IMR-90 (cell line): ENCODE results near the gene NUMA1. TPM values are rescaled to one million over a fixed set of nuclear protein-coding genes. Genes with fewer than 3 reads are reported as not detected.

Experiments used
- ATAC-seq: fragments of 200-7000 bp; cut with Tn5 transposase; 2 replicates; pipeline ENCODE4 v1.9.1; 2020; ENCODE audit warnings: low read depth, mild to moderate bottlenecking, moderate library complexity
- BruUV-seq: library from RNA; stranded (reverse); fragments of 400-500 nt; replicated peaks from 2 replicates; lab custom pipeline; 2021; lab: Mats Ljungman, UMichigan
- CTCF ChIA-PET: fragments of 300-600 bp; formaldehyde crosslinking; extraction: SDS; loops from one replicate; lab custom pipeline; 2021; ENCODE audit warnings: antibody characterized with exemption; lab: Yijun Ruan, JAX
- POLR2A ChIA-PET: fragments of 300-600 bp; sonication (Branson Sonifier 250); formaldehyde crosslinking; loops from one replicate; lab custom pipeline; 2022; ENCODE audit warnings: antibody characterized with exemption; ENCODE audit not compliant: unreplicated experiment; lab: Charles Lee
- DNase-seq: peaks from one replicate; pipeline ENCODE4 v3.0.0; 2013
- H2AFZ ChIP-seq: replicated peaks from 2 replicates; pipeline ENCODE3; 2013; ENCODE audit warnings: low read length, mild to moderate bottlenecking; ENCODE audit not compliant: poor library complexity
- H2AK5ac ChIP-seq: 2 replicates; pipeline ENCODE4 v1.6.1; 2013; ENCODE audit warnings: low read depth, low read length, inconsistent platforms
- H2AK9ac ChIP-seq: replicated peaks from 2 replicates; pipeline ENCODE3; 2013; ENCODE audit warnings: mild to moderate bottlenecking, low read depth, low read length, moderate library complexity; ENCODE audit not compliant: poor library complexity
- H2BK120ac ChIP-seq: 2 replicates; pipeline ENCODE4 v1.6.1; 2013; ENCODE audit warnings: low read depth, low read length, inconsistent platforms
- H2BK15ac ChIP-seq: 3 replicates; pipeline ENCODE4 v1.6.1; 2013; ENCODE audit warnings: low read depth, low read length, inconsistent platforms
- H2BK20ac ChIP-seq: 2 replicates; pipeline ENCODE4 v1.6.1; 2013; ENCODE audit warnings: low read depth, mild to moderate bottlenecking, inconsistent platforms, low read length, moderate library complexity
- H2BK5ac ChIP-seq: 2 replicates; pipeline ENCODE4 v1.6.1; 2013; ENCODE audit warnings: mild to moderate bottlenecking, low read depth, low read length, inconsistent platforms; ENCODE audit not compliant: poor library complexity, severe bottlenecking
- H3K14ac ChIP-seq: replicated peaks from 2 replicates; pipeline ENCODE4 v1.6.1; 2013; ENCODE audit warnings: low read depth, low read length, inconsistent platforms
- H3K18ac ChIP-seq: 2 replicates; pipeline ENCODE4 v1.6.1; 2013; ENCODE audit warnings: low read depth, low read length, control low read depth
- H3K23ac ChIP-seq: 2 replicates; pipeline ENCODE4 v1.6.1; 2013; ENCODE audit warnings: low read depth, low read length, inconsistent platforms
- H3K27ac ChIP-seq: 2 replicates; pipeline ENCODE4 v1.5.1; 2013; ENCODE audit warnings: mild to moderate bottlenecking, control low read depth, low read length; ENCODE audit not compliant: insufficient read depth
- H3K27me3 ChIP-seq: 2 replicates; pipeline ENCODE4 v1.6.1; 2013; ENCODE audit warnings: low read length; ENCODE audit not compliant: control insufficient read depth, insufficient read depth
- H3K36me3 ChIP-seq: 2 replicates; pipeline ENCODE4 v1.6.1; 2013; ENCODE audit warnings: low read length, mixed read lengths; ENCODE audit not compliant: control insufficient read depth, insufficient read depth
- H3K4ac ChIP-seq: 2 replicates; pipeline ENCODE4 v1.6.1; 2013; ENCODE audit warnings: low read depth, low read length, inconsistent platforms
- H3K4me1 ChIP-seq: 2 replicates; pipeline ENCODE4 v1.6.1; 2013; ENCODE audit warnings: low read length, mixed read lengths; ENCODE audit not compliant: control insufficient read depth, insufficient read depth
- H3K4me2 ChIP-seq: 2 replicates; pipeline ENCODE4 v1.6.1; 2013; ENCODE audit warnings: low read depth, mild to moderate bottlenecking, control low read depth, low read length, moderate library complexity
- H3K4me3 ChIP-seq: 2 replicates; pipeline ENCODE4 v1.5.1; 2013; ENCODE audit warnings: low read depth, mild to moderate bottlenecking, control low read depth, low read length, moderate library complexity; ENCODE audit not compliant: insufficient read depth
- H3K56ac ChIP-seq: 2 replicates; pipeline ENCODE4 v1.6.1; 2013; ENCODE audit warnings: low read length, inconsistent platforms; ENCODE audit not compliant: insufficient read depth; ENCODE audit errors: extremely low read depth
- H3K79me1 ChIP-seq, 2 experiments: 2 replicates each; pipeline ENCODE4 v1.6.1; 2013; ENCODE audit warnings: low read length in 2 of 2, inconsistent platforms in 1 of 2, low read depth in 1 of 2
- H3K9ac ChIP-seq: 2 replicates; pipeline ENCODE4 v1.6.1; 2013; ENCODE audit warnings: low read depth, low read length, control low read depth
- H3K9me1 ChIP-seq: 2 replicates; pipeline ENCODE4 v1.6.1; 2013; ENCODE audit warnings: low read length, inconsistent platforms; ENCODE audit not compliant: insufficient read depth
- H3K9me3 ChIP-seq: 2 replicates; pipeline ENCODE4 v1.6.1; 2013; ENCODE audit warnings: low read length; ENCODE audit not compliant: control insufficient read depth, insufficient read depth
- H4K20me1 ChIP-seq: 2 replicates; pipeline ENCODE4 v1.6.1; 2013; ENCODE audit warnings: low read length, inconsistent platforms; ENCODE audit not compliant: insufficient read depth
- H4K5ac ChIP-seq: 2 replicates; pipeline ENCODE4 v1.6.1; 2013; ENCODE audit warnings: mild to moderate bottlenecking, low read depth, low read length, control low read depth
- H4K8ac ChIP-seq, 2 experiments: 2 replicates each; pipeline ENCODE4 v1.6.1; 2013; ENCODE audit warnings: low read depth in 2 of 2, low read length in 2 of 2, control low read depth in 1 of 2, inconsistent platforms in 1 of 2
- H4K91ac ChIP-seq: 2 replicates; pipeline ENCODE4 v1.6.1; 2013; ENCODE audit warnings: low read depth, low read length, inconsistent platforms; ENCODE audit not compliant: insufficient read depth
- ELK1 ChIP-seq: fragments of 150-350 bp; IDR thresholded peaks from 2 replicates; pipeline ENCODE4 v1.6.1; 2016; ENCODE audit warnings: low read depth, mild to moderate bottlenecking, low read length, moderate library complexity, borderline replicate concordance
- FOS ChIP-seq: fragments of 150-350 bp; IDR thresholded peaks from 2 replicates; pipeline ENCODE4 v1.6.1; 2016; ENCODE audit warnings: low read depth, low read length
- RAD21 ChIP-seq: IDR thresholded peaks from 2 replicates; pipeline ENCODE4 v1.6.1; 2012; ENCODE audit warnings: low read length, improper control_type of control experiment
- RCOR1 ChIP-seq: IDR thresholded peaks from 2 replicates; pipeline ENCODE4 v1.6.1; 2012; ENCODE audit warnings: mild to moderate bottlenecking, low read length, improper control_type of control experiment; ENCODE audit not compliant: insufficient replicate concordance
- RFX5 ChIP-seq: IDR thresholded peaks from 2 replicates; pipeline ENCODE4 v1.8.0; 2012; ENCODE audit warnings: low read depth, mild to moderate bottlenecking, low read length, moderate library complexity
- WGBS, 2 experiments: methylation state at CpG; one replicate each; pipeline versions ENCODE4 v1.1.5 to v1.1.7; 2013; ENCODE audit warnings: missing lambda C conversion rate in 2 of 2; ENCODE audit not compliant: insufficient read length in 1 of 2; ENCODE audit errors: extremely low coverage in 2 of 2; 5-methylcytosine and 5-hydroxymethylcytosine counted together
- dilution Hi-C: fragments of 300-500 bp; cut with HindIII; formaldehyde crosslinking; loops from one replicate; pipeline ENCODE4 v1.14.3; 2018; ENCODE audit warnings: low sequenced_read_pairs; ENCODE audit not compliant: unreplicated experiment
- in situ Hi-C: fragments of 300-500 bp; cut with MboI; formaldehyde crosslinking; loops from 3 replicates; pipeline ENCODE4 v1.14.3; 2019; ENCODE audit warnings: low sequenced_read_pairs, inconsistent platforms, mixed read lengths
- intact Hi-C: fragments of 100-400 bp; cut with micrococcal nuclease; formaldehyde crosslinking; loops from 2 replicates; pipeline ENCODE4 v1.10.0; 2022
- polyA plus RNA-seq, 3 experiments: library from polyadenylated mRNA; depleted of rRNA; stranded (reverse); fragments of >200 nt; gene quantifications; 2 replicates each; pipeline ENCODE4 v1.2.3, GENCODE V29; 2012; ENCODE audit warnings: low replicate concordance in 1 of 3
- total RNA-seq: library from RNA; depleted of rRNA; stranded (reverse); fragments of >200 nt; gene quantifications from 2 replicates; pipeline ENCODE4 v1.2.3, GENCODE V29; 2012

The NUMA1 gene
- total and polyA plus RNA-seq, 2 of the 4 experiments (the other 2 are of a cell fraction): 61.7 to 97.0 TPM

GRCh38 chr11:71998649-71999310 lies 81.6 kb downstream of the NUMA1 start, which contains the start of gene IL18BP (continued):
- TF ChIP-seq RFX5: no peak

- Histone ChIP-seq H4K91ac (no peak overlapping the region), H3K9me3 (no peaks in the 10 kb centered on the region), H3K36me3 (peaks cover 30% of the 10 kb centered on the region), H2AFZ (no peak overlapping the region), H3K9me1 (peaks cover 14% of the 10 kb centered on the region), H3K4me1 (peaks cover 6% of the 10 kb centered on the region), H4K5ac (no peak overlapping the region), H2BK5ac (no peak overlapping the region), H3K27me3 (no peaks in the 10 kb centered on the region), H4K8ac (no peak overlapping the region), H2BK120ac (no peak overlapping the region), H3K9ac (no peak overlapping the region), H2BK15ac (no peak overlapping the region), H3K18ac (no peak overlapping the region), H3K23ac (no peak overlapping the region), H3K4ac (no peak overlapping the region), H3K79me1 (peaks cover 2 to 21% of the 10 kb centered on the region in 2 experiments; a peak in 2 of 4 replicates), H3K4me3 (no peak overlapping the region), H3K56ac (no peak overlapping the region), H2AK5ac (no peak overlapping the region), H2BK20ac (no peak overlapping the region), H3K14ac (no peak overlapping the region), H2AK9ac (no peak overlapping the region), H3K27ac (no peak overlapping the region), H4K20me1 (peaks cover 18% of the 10 kb centered on the region), H3K4me2 (no peak overlapping the region)
- intact Hi-C loops (no loop called here), in situ Hi-C loops (no loop called here), dilution Hi-C loops (no loop called here)
- TF ChIP-seq RAD21: no peak
- no peak for TF ChIP-seq FOS
- TF ChIP-seq ELK1: no peak
- no peak for TF ChIP-seq RCOR1
- POLR2A ChIA-PET: no interaction called here
- no peak for ATAC-seq
- BruUV-seq: no TSS peak
- CTCF ChIA-PET: no interaction called here
- DNase-seq: no peak
- WGBS, 2 experiments: no CpG with 5 or more reads among the region's 2 CpGs
Observed at GRCh38 chr11:71998061-71998460, 82.3 kb downstream of the NUMA1 start.
